Measurements from ENCODE around the gene CES2. TPM values are rescaled to one million over a fixed set of nuclear protein-coding genes. Genes with fewer than 3 reads are reported as not detected.
"Not testable (repeated sequence)": the region's sequence is repeated elsewhere in the genome, so short reads cannot be mapped to it uniquely, and the experiment has no call there.

Gene CES2
- total and polyA plus RNA-seq, 7 donors: 21.8 to 163 (median 25.5) TPM

- DNase-seq: no peak
- WGBS, 2 donors: 78 to 92% methylated on average over 6 of the region's 6 CpGs
- Histone ChIP-seq H3K4me3 (no peak overlapping the region), H3K9me3 (no peaks in the 10 kb centered on the region), H3K27ac (no peak overlapping the region), H3K4me1 (no peaks in the 10 kb centered on the region), H3K36me3 (no peaks in the 10 kb centered on the region), H3K27me3 (peaks cover 0 to 7% (median 0%) of the 10 kb centered on the region in 3 donors)
- intact Hi-C loops (cut with DNase I): no loop called here
- TF ChIP-seq POLR2AphosphoS5 (IDR thresholded peaks at IDR 0.05) (no peak), POLR2A (IDR thresholded peaks at IDR 0.05) (no peak), EP300 (IDR thresholded peaks at IDR 0.05) (no peak), CTCF (IDR thresholded peaks at IDR 0.05) (no peak)
These were observed 38.4 kb downstream of the CES2 start for GRCh38 chr16:66973716-66974115.

GRCh38 chr16:66974156-66974931, 39.0 kb downstream of the CES2 start:
- intact Hi-C loops (cut with DNase I): not testable (repeated sequence)

GRCh38 chr16:66974932-66975246, 39.6 kb downstream of the CES2 start:
- intact Hi-C loops (cut with DNase I); DNase-seq; H3K9me3 ChIP-seq; H3K27ac ChIP-seq; H3K27me3 ChIP-seq; H3K36me3 ChIP-seq; H3K4me1 ChIP-seq; H3K4me3 ChIP-seq: not testable (repeated sequence)
- WGBS, 2 donors: 46 to 53% methylated on average over 11 of the region's 11 CpGs

More at GRCh38 chr16:66974156-66974931, 39.0 kb downstream of the CES2 start:
- not testable (repeated sequence) for H3K4me3 ChIP-seq, H3K27ac ChIP-seq, H3K9me3 ChIP-seq, DNase-seq, H3K36me3 ChIP-seq, H3K27me3 ChIP-seq, H3K4me1 ChIP-seq
- 63 to 92% methylated on average over 32 of the region's 32 CpGs for WGBS, 2 donors

- Histone ChIP-seq H3K4me1 (no peaks in the 10 kb centered on the region), H3K9me3 (no peaks in the 10 kb centered on the region), H3K36me3 (no peaks in the 10 kb centered on the region), H3K4me3 (no peak overlapping the region), H3K27ac (no peak overlapping the region), H3K27me3 (peaks cover 0 to 7% (median 0%) of the 10 kb centered on the region in 3 donors)
- intact Hi-C loops (cut with DNase I): no loop called here
- DNase-seq: no peak
- 71 to 82% methylated on average over 14 of the region's 14 CpGs for WGBS, 2 donors
- no peak for TF ChIP-seq POLR2A (IDR thresholded peaks at IDR 0.05)
- no peak for TF ChIP-seq POLR2AphosphoS5 (IDR thresholded peaks at IDR 0.05)
- no peak for TF ChIP-seq EP300 (IDR thresholded peaks at IDR 0.05)
- no peak for TF ChIP-seq CTCF (IDR thresholded peaks at IDR 0.05)
These were observed 40.1 kb downstream of the CES2 start for GRCh38 chr16:66975302-66975893.

GRCh38 chr16:66976746-66977145, 41.4 kb downstream of the CES2 start:
- no peak overlapping the region for H3K4me3 ChIP-seq
- no peaks in the 10 kb centered on the region for H3K36me3 ChIP-seq
- intact Hi-C loops (cut with DNase I): loop anchor here (1.0 kb wide), 1 partner anchor 179 kb away; no protein-coding TSS in a partner anchor
- TF ChIP-seq POLR2AphosphoS5 (IDR thresholded peaks at IDR 0.05) (no peak), POLR2A (IDR thresholded peaks at IDR 0.05) (no peak), CTCF (IDR thresholded peaks at IDR 0.05) (no peak), EP300 (IDR thresholded peaks at IDR 0.05) (no peak)
- no peak for DNase-seq
- no peak overlapping the region for H3K27ac ChIP-seq
- H3K9me3 ChIP-seq: no peaks in the 10 kb centered on the region
- 25 to 50% methylated on average over 13 of the region's 13 CpGs for WGBS, 2 donors
- H3K27me3 ChIP-seq: peaks cover 0 to 7% (median 0%) of the 10 kb centered on the region in 3 donors
- no peaks in the 10 kb centered on the region for H3K4me1 ChIP-seq

Data from sigmoid colon (tissue), 7 donors.